ENCODE measurements around the gene ACTRT3.

The ACTRT3 gene
- total RNA-seq: 0 to 0.58 (median 0.18) reads per million in 4 experiments

DNA sequence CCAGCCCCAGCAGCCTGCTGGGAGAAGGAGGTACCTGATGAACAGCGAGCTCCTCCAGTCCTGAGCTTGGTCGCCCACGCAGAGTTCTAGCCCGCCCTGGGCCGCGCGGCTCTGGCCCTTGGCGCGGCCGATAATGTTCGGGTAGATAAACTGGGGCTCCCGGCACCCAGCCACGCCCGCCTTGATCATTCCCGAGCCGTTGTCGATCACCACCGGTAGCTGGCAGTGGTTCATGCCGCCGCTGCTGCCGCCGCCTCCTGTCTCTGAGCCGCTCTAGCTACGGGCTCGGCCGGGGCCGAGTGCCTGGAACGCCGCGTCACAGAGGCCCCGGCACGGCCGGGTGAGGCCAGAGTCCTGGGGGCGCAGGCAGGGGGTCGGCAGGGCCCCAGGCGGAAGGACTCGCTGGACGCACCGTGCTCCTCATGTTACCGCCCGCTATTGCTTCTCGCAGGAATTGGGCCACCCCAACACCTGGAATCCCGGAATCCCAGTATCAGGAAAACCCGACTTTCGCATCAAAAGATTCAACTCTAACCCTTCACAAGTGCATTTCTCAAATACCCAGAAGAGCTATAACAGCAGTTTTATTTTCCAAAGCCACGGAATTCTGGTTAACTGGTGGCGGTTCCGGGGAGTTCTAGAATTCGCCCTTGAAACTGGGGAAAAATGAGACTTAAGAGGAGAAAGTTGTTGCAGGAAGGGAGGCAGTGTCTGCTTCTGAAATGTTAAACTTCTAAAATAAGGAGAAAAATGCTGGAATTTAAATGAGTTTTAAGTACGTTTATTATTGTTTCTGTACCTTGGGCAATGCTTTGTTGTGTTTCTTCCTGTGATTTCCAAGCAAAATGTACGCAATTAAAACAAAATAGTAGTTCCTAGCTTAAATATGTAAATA, at the start of gene ACTRT3:
Gene ACTRT3, minus strand, starts transcription at position 275 of the 895 bp plus-strand sequence. Its CDS starts 41 bp downstream, at position 234.
- DNase-seq: peak; percentile 13

DNA sequence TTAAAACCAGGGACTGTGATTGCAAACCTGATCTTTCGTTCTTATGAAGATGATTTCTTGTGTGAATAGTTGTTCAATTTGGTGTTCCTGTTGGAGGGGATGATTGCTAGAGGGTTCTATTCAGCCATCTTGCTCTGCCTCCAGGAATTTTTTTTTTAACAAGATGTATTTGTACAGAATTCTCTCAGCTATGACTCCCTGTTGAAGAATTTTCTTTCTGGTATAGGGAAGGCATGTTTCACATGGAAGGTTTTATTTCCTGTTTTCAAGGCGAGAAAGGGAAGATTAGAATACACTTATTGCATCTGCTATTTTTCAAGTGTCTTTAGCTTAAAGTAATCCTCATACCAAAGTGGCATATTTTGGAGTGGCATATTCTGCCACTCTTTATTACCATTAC, 49.0 kb upstream of the ACTRT3 start:
- no peak for DNase-seq

DNA sequence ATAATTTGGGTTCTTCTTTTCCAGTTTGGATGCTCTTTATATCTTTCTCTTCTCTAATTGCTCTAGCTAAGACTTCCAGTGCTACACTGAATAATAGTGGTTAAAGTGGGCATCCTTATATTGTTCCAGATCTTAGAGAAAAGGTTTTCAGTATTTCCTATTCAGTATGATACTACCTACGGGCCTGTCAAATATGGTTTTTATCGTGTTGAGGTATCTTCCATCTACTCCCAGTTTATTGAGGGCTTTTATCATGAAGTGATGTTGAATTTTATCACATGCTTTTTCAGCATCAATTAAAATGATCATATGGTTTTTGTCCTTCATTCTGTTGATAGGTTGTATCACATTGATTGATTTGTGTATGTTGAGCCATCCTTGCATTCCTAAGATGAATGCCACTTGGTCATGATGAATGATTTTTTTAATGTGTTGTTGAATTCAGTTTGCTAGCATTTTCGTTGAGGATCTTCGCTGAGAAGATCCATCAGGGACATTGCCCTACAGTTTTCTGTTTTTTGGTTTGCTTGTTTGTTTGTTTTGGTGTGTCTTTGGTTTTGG, 46.3 kb upstream of the ACTRT3 start:
- DNase-seq: no peak

DNA sequence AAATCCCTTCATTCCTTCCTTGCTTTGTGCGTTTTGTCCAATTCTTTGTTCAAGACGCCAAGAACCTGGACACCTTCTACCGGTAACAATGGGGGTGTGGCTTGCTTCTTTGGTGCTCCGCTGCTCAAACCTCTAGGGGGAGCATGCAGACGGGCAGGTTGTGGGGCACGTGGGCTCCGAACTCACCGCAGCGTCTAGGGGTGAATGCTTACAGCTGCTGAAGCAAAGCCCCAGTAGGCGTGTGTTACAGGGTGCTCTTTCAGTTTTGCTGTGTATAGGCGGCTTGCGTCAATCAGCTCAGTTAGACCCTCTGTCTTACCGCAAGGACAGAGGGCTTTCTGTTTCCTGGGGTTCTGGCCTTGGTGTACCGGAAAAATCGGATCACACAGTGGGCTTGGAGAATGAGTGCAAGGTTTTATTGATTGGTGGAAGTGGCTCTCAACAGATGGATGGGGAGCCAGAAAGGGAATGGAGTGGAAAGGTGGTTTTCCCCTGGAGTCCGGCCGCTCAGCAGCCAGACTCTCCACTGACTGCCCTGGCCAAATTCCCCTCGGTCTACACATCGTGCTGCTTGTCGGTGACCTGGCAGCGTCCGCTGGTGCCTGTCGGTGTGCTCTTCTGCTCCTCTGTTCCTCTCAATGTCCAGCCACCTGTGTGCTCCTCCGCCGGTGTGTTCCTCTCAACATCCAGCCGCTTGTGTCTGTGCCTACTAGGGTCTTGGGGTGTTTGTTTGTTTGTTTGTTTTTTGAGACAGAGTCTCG, 44.6 kb upstream of the ACTRT3 start:
- DNase-seq: peak; percentile 49

DNA sequence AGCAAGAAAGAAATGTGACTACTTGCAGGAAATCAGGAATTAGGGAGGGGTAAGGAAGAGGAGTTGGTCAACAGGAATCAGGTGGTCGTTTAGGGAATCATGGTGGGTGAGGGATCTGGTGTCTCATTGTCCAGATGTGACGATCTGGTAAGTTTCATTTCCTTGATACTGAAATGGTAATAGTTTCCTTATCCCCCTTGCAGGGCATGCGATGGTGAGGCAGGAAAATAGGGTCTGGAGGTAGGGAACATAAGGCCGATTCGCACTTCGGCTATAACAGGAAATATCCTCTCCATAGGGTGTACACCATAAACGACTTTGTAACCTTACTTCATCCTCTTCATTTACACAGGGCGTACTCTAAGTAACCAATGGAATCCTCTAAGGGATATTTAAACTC, 43.9 kb upstream of the ACTRT3 start:
- DNase-seq: no peak

DNA sequence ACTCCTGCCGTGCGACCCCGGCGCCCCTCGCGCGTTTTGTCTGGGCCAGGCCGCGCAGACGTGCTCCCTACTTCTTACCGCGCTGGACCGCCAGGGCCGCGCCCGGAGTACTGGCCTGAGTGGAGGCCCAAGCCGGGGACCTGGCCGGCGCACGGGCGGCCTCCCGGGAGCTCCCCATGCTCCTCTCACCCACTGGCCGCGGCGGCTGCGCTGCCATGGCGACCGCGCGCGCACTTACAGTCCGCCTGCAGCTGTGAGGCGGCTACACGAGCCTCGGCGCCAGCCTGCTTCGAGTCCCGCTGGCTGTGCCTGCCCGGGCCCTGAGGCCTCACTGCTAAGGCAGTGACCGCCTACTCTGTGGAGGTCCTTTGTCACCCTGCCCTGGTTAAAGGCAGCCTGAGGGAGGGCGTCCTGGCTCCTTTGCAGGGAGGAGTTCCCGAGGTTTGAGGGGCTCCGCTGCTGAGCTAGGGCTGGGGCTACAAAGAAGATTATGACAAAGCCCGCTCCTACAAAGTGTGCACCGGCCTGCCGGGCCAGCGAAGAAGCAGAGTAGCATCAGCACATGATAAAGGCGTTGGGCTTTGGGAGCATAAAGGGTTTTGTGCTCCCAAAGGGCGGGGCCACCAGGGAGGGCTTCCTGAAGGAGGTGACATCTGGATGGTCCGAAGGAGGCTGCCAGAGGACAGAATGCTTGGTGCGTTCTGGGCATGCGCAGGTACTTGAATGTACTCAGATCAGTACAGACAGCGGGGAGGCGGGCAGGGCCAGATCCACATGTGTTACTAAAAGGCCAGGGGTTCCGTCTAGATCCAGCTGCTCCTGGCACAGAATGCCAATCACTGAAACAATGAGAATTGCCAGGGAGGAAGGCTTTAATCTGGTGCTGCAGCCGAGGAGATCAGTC, 43.2 kb upstream of the ACTRT3 start, which contains the start of the genes LRRC34 and LRRIQ4:
Gene LRRC34, minus strand, starts transcription at position 573 of the 904 bp plus-strand sequence. Its CDS starts 356 bp downstream, at position 217.
Gene LRRIQ4, plus strand, starts transcription at position 539 of the 904 bp plus-strand sequence. CDS start 9,052 bp downstream, outside the sequence.
- peak; percentile 32 for DNase-seq

DNA sequence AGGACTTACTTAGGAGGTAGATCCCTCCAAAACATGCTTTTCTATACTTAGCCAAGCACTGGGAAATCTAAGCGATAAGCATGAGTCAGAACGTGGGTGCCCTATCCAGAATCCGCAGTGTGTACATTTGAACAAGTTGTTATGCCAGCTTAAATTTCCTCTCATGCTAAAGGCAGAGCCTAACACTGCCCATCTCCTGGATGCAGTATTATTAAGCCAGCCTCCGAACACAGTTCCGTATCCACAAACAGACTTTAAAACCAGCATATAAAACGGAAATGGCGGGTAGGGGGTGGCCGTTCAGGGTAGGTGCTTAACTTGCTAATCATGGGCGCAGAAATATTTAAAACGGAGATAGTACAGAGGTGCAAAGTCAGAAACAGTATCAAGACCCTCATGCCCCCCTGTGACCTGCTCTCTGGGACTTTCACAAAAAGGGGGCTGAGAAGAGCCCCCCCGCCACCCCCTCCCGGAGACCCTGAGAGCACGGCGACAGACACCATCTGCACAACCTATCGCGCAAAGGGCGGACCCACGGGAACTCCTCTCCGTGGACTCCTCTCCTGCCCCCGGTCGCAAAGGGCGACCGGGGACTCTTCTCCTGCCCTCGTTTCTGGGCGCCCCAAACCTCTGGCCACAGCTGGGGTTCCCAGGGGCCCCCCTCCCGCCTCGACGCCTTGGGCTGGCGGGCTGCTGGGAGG, 42.4 kb upstream of the ACTRT3 start:
- no peak for DNase-seq

DNA sequence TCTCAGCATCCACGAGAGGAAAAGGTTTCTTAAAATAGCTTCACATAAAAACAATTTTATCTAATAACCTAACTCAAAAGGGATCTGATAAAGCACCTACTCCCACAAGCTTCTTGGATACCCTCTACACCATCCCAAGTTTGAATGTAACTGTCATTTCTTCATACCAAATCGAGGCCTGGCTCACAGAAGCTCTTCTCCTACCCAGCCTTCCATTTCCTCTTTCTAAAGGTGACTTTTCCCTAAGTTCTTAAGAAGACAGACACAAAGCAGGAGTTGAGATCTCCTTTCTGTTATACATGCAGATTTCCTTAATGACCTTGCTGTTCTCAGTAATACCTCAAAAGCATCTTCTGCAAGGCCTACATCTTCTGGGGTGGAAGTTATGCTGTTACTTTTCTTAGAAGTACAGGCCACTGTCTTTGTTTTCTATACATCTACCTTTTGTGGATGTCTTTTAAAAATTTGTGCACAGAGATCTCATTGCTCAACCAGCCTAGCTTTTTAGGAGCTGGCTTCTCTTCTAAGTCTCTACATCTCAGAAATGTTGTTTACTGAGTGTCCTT, 40.0 kb upstream of the ACTRT3 start:
- no peak for DNase-seq

DNA sequence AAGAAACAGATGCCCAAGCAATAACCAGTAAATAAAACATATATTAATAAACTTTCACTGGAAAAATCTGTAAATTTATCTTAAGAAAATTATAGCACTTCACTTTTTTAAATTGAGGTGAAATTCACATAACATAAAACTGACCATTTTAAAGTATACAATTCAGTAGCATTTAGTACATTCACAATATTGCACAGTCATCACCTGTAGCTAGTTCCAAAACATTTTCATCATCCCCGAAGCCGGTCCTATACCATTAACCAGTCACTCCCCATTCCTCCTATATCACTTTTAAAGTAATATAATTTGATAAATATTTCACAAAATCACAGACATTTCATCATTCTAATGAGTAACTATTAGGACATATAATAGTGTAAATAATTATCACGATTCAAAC, 35.3 kb upstream of the ACTRT3 start:
- no peak for DNase-seq

DNA sequence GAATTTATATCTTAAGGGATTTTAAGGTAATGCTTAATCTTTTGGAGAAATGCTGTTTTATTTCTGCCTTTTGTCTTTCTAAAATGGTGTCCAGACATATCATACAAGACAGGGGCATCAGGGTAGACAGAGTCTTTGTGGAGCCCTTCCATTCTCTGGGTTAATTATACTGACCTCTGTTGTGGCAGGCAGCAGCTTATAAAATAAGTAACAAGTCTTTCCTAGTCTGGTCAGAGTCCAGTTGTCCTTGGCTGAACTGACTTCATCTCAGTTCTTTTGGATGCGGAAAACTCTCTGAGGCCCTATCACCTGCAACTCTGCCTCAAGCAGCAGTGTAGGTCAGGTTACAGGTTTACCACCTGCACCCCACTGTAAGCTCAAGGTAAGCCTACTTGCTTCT, 23.0 kb upstream of the ACTRT3 start:
- DNase-seq: no peak

DNA sequence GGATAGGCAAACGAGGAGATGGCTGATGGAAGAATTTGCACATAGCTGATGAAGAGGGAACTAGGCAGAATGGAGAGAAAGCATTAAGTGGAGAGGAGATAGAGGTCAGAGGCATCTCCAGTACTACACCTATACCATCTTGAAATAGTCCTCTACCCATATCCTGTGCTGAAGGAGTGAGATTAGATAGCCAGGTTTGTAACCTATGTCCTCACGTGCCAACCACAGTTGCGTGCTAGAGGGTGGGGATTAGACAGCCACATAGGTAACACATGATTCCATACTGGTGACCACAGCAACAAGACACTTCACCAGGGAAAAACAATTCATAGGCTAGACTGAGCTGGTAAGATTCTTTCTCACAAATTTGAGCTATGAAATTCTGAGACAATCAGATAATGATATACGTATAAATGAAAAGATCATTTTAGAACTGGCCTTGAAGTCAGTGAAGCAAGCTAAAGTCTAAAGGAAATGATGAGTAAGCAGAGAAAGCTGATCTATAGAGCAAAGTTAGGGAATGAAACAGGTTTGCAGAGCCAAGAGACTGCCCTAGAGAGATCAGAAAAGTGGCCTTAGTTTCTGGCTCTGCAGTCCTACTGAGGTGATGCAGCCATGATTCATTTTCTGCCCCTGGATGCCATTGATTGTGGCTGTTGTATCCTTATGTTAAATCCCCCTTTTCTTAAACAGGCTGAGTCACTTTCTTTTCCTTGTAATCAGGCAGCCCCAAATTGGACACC, 21.5 kb upstream of the ACTRT3 start:
- no peak for DNase-seq

DNA sequence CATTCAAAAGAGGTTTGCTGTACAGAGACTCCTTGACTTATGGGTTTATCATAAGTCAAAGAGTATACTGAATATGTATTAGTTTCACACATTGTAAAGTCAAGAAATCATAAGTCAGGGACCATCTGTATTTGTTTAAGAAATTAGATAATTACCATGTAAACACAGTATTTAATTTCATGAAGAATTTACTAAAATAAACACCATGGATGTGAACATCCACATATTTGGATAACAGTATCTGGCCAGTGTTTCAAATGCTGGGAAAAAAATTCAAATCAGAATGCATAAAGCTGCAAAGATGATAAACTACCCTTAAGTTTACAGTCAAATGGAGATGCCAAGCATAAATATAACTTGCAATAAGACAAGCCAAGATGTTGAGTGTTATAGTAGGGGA, 20.9 kb upstream of the ACTRT3 start:
- DNase-seq: no peak

DNA sequence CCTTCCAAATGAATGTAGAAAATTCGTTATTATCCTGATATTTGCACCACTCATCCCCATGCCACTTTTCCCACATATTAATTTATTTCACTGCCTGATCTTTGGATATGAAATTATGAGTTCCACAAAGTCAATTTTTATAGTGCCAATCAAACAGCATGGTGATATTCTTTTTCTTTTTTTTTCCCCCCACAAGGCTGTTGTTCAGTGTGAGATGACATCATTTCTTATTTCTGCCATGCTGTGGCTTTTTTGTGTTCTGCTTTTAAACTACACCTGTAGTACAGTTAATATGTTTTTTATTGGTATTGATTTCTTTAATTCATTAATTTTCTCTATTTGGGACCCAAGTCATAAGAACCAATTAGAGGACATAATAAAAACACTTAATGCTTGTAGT, 18.4 kb upstream of the ACTRT3 start:
- DNase-seq: no peak

DNA sequence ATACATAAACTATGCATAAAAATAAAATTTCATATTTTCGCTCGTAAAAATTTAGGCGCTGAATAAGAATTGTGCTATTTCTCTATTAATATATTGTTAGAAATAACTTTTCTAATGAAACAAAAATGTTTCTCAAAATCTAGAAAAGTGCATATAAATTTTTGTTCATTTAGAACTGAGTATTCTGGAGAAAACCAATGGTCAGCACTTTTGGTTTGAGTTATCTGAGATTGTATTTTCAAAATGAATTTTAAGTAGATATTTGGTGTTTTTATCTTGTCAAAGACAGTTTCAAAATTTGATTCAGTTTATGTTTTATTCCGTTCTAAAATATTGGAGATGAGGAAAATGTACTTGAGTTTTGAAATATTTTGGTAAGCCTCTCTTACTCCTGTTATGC, 17.8 kb upstream of the ACTRT3 start:
- DNase-seq: no peak

DNA sequence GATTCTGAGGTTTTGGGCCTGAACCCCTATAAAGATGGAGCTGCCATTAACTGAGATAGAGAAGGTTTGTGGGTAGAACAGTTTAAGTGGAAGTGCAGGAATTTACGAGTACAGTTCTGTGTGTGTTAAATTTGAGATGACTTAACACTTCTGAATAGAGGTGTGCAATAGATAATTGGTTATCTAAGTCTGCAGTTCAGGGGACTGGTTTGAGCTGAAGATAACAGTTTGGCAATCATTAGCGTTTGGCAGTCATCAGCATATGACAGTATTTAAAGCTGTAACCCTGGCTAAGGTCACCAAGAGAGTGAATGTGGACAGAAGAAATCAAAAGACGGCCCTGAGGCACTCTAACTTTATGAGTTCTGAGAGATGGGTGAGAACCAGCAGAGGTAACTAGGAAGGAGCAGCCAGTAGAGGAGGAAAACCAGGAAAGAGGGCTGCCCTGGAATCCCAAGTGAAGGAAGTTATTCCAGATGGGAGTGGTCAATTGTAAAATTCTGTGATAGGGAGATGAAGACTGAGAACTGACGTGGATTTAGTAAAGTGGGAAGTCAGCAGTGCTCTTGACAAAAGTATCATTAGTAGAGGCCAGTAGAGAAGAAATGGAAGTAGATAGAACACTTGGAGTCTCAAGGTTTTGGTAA, 12.0 kb upstream of the ACTRT3 start:
- no peak for DNase-seq

DNA sequence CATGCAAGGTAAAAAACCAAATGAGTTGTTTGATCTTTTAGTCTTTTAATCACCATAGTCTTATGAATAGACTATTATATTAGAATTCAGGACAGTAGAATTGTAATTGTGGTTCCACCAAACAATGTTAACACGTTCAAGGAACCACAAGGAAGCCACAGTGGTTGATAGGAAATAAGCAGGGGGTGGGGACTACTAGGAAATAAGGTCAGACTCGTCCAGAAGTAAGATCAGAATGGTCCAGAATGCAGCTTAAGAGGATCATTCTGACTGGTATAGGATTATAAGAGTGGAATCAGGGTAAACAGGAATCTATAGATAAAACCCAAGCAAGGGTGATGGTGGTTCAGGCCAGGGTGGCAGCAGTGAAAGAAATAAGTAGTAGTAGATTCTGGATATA, 11.4 kb upstream of the ACTRT3 start:
- no peak for DNase-seq

DNA sequence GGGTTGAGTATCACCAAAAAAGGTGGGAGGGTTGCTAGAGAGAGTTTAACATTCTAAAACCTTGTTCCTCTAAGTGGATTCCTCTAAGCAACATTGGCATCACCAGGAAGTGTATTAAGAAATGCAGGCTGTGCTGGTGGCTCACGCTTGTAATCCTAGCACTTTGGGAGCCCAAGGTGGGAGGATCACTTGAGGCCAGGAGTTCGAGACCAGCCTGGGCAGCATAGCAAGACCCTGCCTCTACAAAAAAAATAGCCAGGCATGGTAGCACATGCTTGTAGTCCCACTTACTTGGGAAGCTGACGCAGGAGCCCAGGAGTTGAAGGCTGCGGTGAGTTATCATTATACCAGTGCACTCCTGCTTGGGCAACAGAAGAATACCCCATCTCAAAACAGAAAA, 8.5 kb upstream of the ACTRT3 start:
- no peak for DNase-seq

DNA sequence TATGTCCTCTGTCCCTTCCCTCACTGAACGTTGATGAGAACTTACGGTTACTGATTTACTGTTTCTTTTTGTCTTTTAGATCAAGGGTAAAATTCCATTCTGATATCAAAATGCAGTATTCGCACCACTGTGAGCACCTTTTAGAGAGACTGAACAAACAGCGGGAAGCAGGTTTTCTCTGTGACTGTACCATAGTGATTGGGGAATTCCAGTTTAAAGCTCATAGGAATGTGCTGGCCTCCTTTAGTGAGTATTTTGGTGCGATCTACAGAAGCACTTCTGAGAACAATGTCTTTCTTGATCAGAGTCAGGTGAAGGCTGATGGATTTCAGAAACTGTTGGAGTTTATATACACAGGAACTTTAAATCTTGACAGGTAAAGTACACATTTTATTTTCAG, 4.8 kb upstream of the ACTRT3 start:
- no peak for DNase-seq

DNA sequence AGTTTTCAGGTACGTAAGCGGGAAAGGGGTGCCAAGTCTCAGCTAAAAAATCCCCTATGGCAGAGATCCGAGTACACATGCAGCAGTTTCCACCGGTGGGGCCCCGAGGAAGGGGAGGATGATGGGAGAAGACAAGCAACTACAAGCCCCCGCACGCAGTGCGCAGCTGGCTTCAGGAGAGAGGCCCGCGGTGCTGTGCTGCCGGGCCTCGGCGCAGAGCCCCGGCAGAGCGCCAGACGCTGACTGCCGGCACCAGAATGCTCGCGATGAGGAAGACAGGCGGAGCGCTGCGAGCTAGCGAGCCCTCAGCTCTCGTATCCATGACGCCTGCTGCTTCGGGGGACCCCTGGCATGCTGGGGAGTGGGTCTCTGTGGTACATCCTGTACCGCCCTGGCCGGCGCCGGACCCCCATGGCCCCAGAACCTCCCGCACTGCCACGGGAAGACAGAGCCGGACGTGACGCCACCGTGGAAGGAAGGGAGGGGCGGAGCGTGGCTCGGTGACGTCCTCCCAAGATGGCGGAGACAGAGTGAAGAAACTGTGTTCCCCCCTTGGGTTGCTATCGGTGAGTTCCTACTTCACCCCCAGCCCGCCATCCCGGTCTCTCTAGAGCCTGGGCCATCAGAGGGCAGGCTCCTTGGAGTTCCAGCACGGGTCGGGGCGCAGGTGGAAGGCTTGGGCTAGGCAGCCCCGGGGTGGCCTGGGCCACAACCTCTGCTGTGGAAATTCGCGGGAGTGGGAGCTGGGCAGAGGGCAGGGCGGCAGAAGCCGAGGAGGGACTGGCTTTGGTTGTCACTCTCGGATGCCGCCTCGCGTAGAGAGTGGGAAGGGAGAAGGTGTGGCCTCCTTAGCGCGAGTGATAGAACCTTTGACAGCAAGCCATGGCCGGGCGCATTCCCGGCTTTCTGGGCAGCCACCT, 3.8 kb upstream of the ACTRT3 start, which contains the start of gene MYNN:
Gene MYNN, plus strand, starts transcription at position 500 of the 920 bp plus-strand sequence. CDS start 900 bp downstream, outside the sequence.
- peak; percentile 78 for DNase-seq

Data from effector CD8-positive, alpha-beta T cell (primary cell).